Activated CD4-positive, alpha-beta T cell treated with anti-CD3 and anti-CD28 coated beads, Interleukin-2, amount 10 ng/mL, durations not matched to agents 24 days and 14 days (primary cell): Measurements from ENCODE around the gene COMMD1. TPM values are rescaled to one million over a fixed set of nuclear protein-coding genes. Genes with fewer than 3 reads are reported as not detected.

Experiments used
- DNase-seq: peaks from one replicate; pipeline ENCODE4 v3.0.0; 2022
- H3K27ac Mint-ChIP-seq: one replicate; pipeline ENCODE4 v1.8.0; 2022; ENCODE audit warnings: mild to moderate bottlenecking, mixed read lengths
- H3K27me3 Mint-ChIP-seq: one replicate; pipeline ENCODE4 v1.8.0; 2022; ENCODE audit warnings: mixed read lengths
- H3K36me3 Mint-ChIP-seq: one replicate; pipeline ENCODE4 v1.8.0; 2022; ENCODE audit warnings: low read depth, mild to moderate bottlenecking, mixed read lengths
- H3K4me1 Mint-ChIP-seq: one replicate; pipeline ENCODE4 v1.8.0; 2021; ENCODE audit warnings: mixed read lengths
- H3K4me3 Mint-ChIP-seq: one replicate; pipeline ENCODE4 v1.8.0; 2022; ENCODE audit warnings: mild to moderate bottlenecking, moderate library complexity, mixed read lengths
- H3K9me3 Mint-ChIP-seq: one replicate; pipeline ENCODE4 v1.8.0; 2021; ENCODE audit warnings: mixed read lengths
- intact Hi-C: fragments of 100-400 bp; cut with micrococcal nuclease; formaldehyde crosslinking; loops from one replicate; pipeline ENCODE4 v1.15.1; 2023
- total RNA-seq: library from RNA; stranded (reverse); gene quantifications from 2 replicates; pipeline ENCODE4 v1.2.3, GENCODE V29; 2022

Gene COMMD1
- total RNA-seq, 1 donor from 2014 or later, result 27.6 TPM

GRCh38 chr2:62071126-62071598 is 165.7 kb downstream of the COMMD1 start:
- no peak overlapping the region for H3K27ac Mint-ChIP-seq
- intact Hi-C loops, result no loop called here
- H3K36me3 Mint-ChIP-seq, result peaks cover 8% of the 10 kb centered on the region
- no peak overlapping the region for H3K4me3 Mint-ChIP-seq
- peaks cover 9% of the 10 kb centered on the region for H3K9me3 Mint-ChIP-seq
- no peaks in the 10 kb centered on the region for H3K27me3 Mint-ChIP-seq
- no peaks in the 10 kb centered on the region for H3K4me1 Mint-ChIP-seq
- no peak for DNase-seq

DNA sequence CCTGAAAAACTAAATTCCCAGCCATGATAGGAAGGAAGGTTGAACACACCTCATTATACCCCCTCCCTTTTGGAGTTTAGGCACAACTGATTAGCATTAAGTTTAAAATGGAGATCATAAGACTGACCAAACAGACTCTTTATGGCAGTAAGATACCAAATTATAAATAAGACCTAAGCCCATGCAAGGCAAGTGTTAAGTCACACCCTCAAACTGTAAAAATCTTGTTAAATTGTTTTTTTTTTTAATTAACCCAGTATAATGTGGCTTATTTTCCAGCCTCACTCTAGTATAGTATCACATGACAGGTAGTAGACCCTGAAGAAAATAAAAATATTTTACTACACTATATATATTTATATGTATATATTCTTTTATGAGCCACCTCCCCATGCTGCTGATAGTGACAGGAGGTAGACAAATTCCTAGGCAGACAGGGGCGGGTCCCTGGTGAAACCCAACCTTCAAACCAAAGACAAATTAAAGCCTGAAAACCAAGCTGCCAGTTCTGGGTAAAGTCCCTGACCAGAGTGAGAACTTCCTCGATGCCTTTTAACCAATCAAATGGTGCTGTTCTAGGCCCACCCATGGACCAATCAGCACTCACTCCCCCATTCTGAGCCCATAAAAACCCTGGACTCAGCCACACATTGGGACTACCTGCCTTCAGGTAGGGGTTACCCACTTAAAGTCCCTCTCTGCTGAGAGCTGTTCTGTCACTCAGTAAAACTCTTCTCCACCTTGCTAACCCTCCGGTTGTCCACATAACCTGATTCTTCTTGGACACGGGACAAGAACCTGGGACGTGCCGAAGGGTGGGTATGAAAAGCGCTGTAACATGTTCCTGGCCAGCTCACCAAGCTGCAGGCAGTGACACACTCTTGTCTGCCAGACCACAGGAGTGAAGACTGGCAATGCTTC is 166.5 kb downstream of the COMMD1 start:
- H3K4me1 Mint-ChIP-seq, result no peaks in the 10 kb centered on the region
- intact Hi-C loops, result no loop called here
- no peak overlapping the region for H3K4me3 Mint-ChIP-seq
- peaks cover 8% of the 10 kb centered on the region for H3K36me3 Mint-ChIP-seq
- H3K27ac Mint-ChIP-seq, result no peak overlapping the region
- no peak for DNase-seq
- peaks cover 9% of the 10 kb centered on the region for H3K9me3 Mint-ChIP-seq
- no peaks in the 10 kb centered on the region for H3K27me3 Mint-ChIP-seq

- H3K36me3 Mint-ChIP-seq, result peaks cover 8% of the 10 kb centered on the region
Observed at GRCh38 chr2:62074233-62074632, 168.8 kb downstream of the COMMD1 start.

DNA sequence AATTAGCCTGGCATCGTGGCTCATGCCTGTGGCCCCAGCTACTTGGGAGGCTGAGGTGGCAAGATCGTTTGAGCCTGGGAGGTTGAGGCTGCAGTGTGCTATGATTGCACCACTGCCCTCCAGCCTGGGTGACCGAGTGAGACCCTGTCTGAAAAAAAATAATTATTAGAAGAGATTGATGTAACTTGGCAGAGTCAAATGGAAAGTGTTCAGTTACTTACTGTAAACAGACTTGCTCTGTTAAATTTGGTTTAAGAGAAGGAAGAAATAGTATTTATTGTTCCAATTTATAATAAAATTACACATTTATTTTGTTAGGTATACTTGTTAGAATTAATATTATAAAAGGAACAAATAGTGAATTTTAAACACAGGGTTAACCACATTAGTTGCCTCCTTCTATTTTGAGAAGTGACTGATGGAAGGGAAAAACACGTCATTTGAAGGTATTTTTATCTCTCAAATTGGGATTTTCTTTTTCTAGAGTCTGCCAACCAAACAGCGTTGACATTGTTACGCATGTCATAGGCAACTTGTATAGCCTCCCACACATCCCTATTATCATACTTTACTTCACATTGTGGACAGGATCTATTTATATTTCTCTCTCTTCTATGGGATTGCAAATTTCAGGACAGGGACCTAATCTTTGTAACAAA is 171.6 kb downstream of the COMMD1 start:
- H3K36me3 Mint-ChIP-seq, result peaks cover 6% of the 10 kb centered on the region
- intact Hi-C loops, result no loop called here
- no peak overlapping the region for H3K27ac Mint-ChIP-seq

More at GRCh38 chr2:62074233-62074632, 168.8 kb downstream of the COMMD1 start:
- Mint-ChIP-seq H3K9me3 (peaks cover 6% of the 10 kb centered on the region), H3K27ac (no peak overlapping the region), H3K4me1 (no peaks in the 10 kb centered on the region), H3K4me3 (no peak overlapping the region), H3K27me3 (no peaks in the 10 kb centered on the region)
- intact Hi-C loops, result no loop called here
- DNase-seq, result no peak

GRCh38 chr2:62084801-62085200 is 179.3 kb downstream of the COMMD1 start:
- DNase-seq, result no peak
- no peaks in the 10 kb centered on the region for H3K36me3 Mint-ChIP-seq
- intact Hi-C loops, result no loop called here
- H3K27ac Mint-ChIP-seq, result no peak overlapping the region
- no peaks in the 10 kb centered on the region for H3K4me1 Mint-ChIP-seq
- H3K9me3 Mint-ChIP-seq, result no peaks in the 10 kb centered on the region
- H3K27me3 Mint-ChIP-seq, result no peaks in the 10 kb centered on the region
- no peak overlapping the region for H3K4me3 Mint-ChIP-seq

More for the DNA sequence above, 171.6 kb downstream of the COMMD1 start:
- H3K4me1 Mint-ChIP-seq, result no peaks in the 10 kb centered on the region
- no peak for DNase-seq
- no peak overlapping the region for H3K4me3 Mint-ChIP-seq
- H3K9me3 Mint-ChIP-seq, result peaks cover 6% of the 10 kb centered on the region
- no peaks in the 10 kb centered on the region for H3K27me3 Mint-ChIP-seq

- intact Hi-C loops, result no loop called here
- no peaks in the 10 kb centered on the region for H3K4me1 Mint-ChIP-seq
- H3K27me3 Mint-ChIP-seq, result no peaks in the 10 kb centered on the region
- H3K27ac Mint-ChIP-seq, result no peak overlapping the region
- no peak for DNase-seq
- H3K9me3 Mint-ChIP-seq, result no peaks in the 10 kb centered on the region
- no peaks in the 10 kb centered on the region for H3K36me3 Mint-ChIP-seq
- H3K4me3 Mint-ChIP-seq, result no peak overlapping the region
Observed at GRCh38 chr2:62089658-62090057, 184.2 kb downstream of the COMMD1 start.

DNA sequence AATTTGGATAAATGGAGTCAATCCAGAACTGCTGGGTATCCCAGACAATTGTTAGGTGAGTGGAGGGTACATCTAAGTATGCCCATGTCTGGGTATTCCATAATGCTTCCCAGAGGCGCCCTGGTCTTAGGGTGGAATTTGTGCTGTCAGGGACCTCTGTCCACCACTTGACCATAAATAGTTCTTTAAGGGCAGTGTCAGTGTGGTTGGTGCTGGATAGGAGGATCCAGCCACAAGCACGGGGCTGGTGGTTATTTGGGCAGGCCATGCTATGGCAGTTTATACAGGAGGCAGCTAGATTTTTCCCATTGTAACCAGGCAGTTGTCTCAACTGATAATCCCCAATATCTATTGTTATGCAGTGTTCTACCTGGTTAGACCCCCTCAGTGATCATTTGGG is 186.0 kb downstream of the COMMD1 start:
- Mint-ChIP-seq H3K4me3 (no peak overlapping the region), H3K27ac (no peak overlapping the region), H3K36me3 (no peaks in the 10 kb centered on the region), H3K9me3 (no peaks in the 10 kb centered on the region), H3K27me3 (peaks cover 2% of the 10 kb centered on the region), H3K4me1 (no peaks in the 10 kb centered on the region)
- no peak for DNase-seq
- intact Hi-C loops, result no loop called here

- Mint-ChIP-seq H3K27ac (no peak overlapping the region), H3K9me3 (no peaks in the 10 kb centered on the region), H3K4me3 (no peak overlapping the region), H3K4me1 (no peaks in the 10 kb centered on the region), H3K36me3 (no peaks in the 10 kb centered on the region), H3K27me3 (peaks cover 2% of the 10 kb centered on the region)
- no peak for DNase-seq
- intact Hi-C loops, result no loop called here
Observed at GRCh38 chr2:62099050-62099449, 193.6 kb downstream of the COMMD1 start.

- Mint-ChIP-seq H3K4me3 (no peak overlapping the region), H3K9me3 (no peaks in the 10 kb centered on the region), H3K4me1 (no peaks in the 10 kb centered on the region), H3K27me3 (peaks cover 2% of the 10 kb centered on the region), H3K27ac (no peak overlapping the region), H3K36me3 (no peaks in the 10 kb centered on the region)
- intact Hi-C loops, result no loop called here
- no peak for DNase-seq
Observed at GRCh38 chr2:62099523-62100175, 194.2 kb downstream of the COMMD1 start.

DNA sequence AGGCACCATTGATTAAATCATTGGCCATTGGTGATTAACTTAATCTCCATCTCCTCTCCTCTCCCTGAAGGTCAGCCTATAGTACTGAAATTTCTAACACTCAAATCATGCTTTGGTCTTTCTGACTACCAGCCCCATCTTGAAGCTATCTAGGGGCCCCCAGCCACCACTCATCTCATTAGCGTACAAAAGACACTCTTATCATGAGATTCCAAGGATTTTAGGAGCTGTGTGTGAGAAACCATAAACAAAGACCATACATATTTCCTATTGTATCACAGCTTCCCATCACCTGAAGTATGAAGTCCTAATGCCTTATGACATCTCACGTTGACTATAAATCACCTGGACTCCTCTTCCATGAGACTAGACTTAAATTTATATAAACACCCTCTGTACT is 196.4 kb downstream of the COMMD1 start:
- Mint-ChIP-seq H3K27ac (no peak overlapping the region), H3K4me3 (no peak overlapping the region), H3K4me1 (no peaks in the 10 kb centered on the region), H3K36me3 (no peaks in the 10 kb centered on the region), H3K9me3 (no peaks in the 10 kb centered on the region), H3K27me3 (no peaks in the 10 kb centered on the region)
- no peak for DNase-seq
- intact Hi-C loops, result no loop called here

- intact Hi-C loops, result no loop called here
- Mint-ChIP-seq H3K9me3 (no peaks in the 10 kb centered on the region), H3K36me3 (no peaks in the 10 kb centered on the region), H3K27ac (no peak overlapping the region), H3K4me3 (no peak overlapping the region), H3K4me1 (no peaks in the 10 kb centered on the region), H3K27me3 (no peaks in the 10 kb centered on the region)
- no peak for DNase-seq
Observed at GRCh38 chr2:62102402-62102920, 197.0 kb downstream of the COMMD1 start.

GRCh38 chr2:62109554-62109953 is 204.1 kb downstream of the COMMD1 start:
- H3K4me3 Mint-ChIP-seq, result no peak overlapping the region
- no peaks in the 10 kb centered on the region for H3K27me3 Mint-ChIP-seq
- H3K36me3 Mint-ChIP-seq, result no peaks in the 10 kb centered on the region
- H3K4me1 Mint-ChIP-seq, result no peaks in the 10 kb centered on the region
- H3K9me3 Mint-ChIP-seq, result no peaks in the 10 kb centered on the region
- H3K27ac Mint-ChIP-seq, result no peak overlapping the region
- intact Hi-C loops, result no loop called here
- DNase-seq, result no peak

DNA sequence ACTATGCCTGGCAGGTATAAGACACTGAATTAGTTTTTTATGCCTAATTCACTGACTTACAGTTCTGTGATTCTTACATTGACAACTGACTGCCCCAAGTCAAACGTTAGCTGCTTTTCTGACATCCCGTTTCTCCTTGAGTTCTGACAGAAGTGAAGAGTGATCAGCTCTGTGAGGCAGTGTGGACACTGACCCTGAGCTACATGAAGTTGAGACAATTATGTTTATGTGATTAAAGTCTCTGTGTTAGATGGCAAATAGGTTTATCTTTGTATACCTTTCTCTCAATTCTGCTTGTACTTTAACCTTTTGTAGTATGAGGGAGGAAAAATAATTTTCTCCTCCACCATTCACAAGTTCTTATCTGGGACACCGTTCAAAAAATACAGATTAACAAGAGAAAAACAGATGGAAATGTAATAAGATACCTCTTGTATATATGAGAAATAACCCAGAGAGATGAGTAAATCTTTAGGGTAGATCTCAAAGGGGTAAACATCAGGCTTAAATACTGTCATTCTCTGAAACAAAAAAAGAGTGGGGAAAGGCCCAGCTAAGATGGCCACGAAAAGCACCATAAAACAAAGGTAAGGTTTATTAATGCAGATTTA is 205.0 kb downstream of the COMMD1 start:
- H3K9me3 Mint-ChIP-seq, result no peaks in the 10 kb centered on the region
- intact Hi-C loops, result no loop called here
- H3K27ac Mint-ChIP-seq, result no peak overlapping the region
- H3K4me3 Mint-ChIP-seq, result no peak overlapping the region
- no peaks in the 10 kb centered on the region for H3K27me3 Mint-ChIP-seq
- H3K4me1 Mint-ChIP-seq, result no peaks in the 10 kb centered on the region
- DNase-seq, result no peak
- H3K36me3 Mint-ChIP-seq, result no peaks in the 10 kb centered on the region
